CD14-positive monocyte (primary cell): ENCODE measurements around the gene SEZ6L. TPM values are rescaled to one million over a fixed set of nuclear protein-coding genes. Genes with fewer than 3 reads are reported as not detected.

Source experiments
- DNase-seq, 3 donors: peaks; one replicate each; pipeline ENCODE4 v3.0.0-alpha.2; 2011 to 2022
- H2AFZ ChIP-seq: 2 replicates; pipeline ENCODE4 v1.6.0; 2012; ENCODE audit warnings: mild to moderate bottlenecking, low read depth, low read length, inconsistent platforms; ENCODE audit not compliant: insufficient read depth, poor library complexity, severe bottlenecking
- H3K27ac ChIP-seq, 2 donors: 1 replicate in 1 of 2; 2 replicates in 1 of 2; pipeline ENCODE4 v1.5.1; 2012 to 2013; ENCODE audit warnings: low read length in 2 of 2, control low read depth in 1 of 2, inconsistent platforms in 1 of 2, low read depth in 1 of 2, mild to moderate bottlenecking in 1 of 2
- H3K27me3 ChIP-seq, 2 donors: one replicate each; pipeline versions ENCODE4 v1.6.0 to v1.6.1; 2011 to 2013; ENCODE audit warnings: low read length in 2 of 2; ENCODE audit not compliant: control insufficient read depth in 2 of 2, insufficient read depth in 2 of 2
- H3K36me3 ChIP-seq, 2 donors: replicated peaks in 1 of 2; 1 replicate in 1 of 2; 2 replicates in 1 of 2; pipeline versions ENCODE4 v1.5.1 to v1.6.1; 2012 to 2013; ENCODE audit warnings: low read length in 2 of 2, control low read depth in 1 of 2, inconsistent platforms in 1 of 2, mild to moderate bottlenecking in 1 of 2; ENCODE audit not compliant: insufficient read depth in 2 of 2, control insufficient read depth in 1 of 2
- H3K4me1 ChIP-seq, 2 donors: 1 replicate in 1 of 2; 2 replicates in 1 of 2; pipeline versions ENCODE4 v1.5.1 to v1.6.1; 2012 to 2013; ENCODE audit warnings: low read length in 2 of 2, control low read depth in 1 of 2, inconsistent platforms in 1 of 2, mild to moderate bottlenecking in 1 of 2, moderate library complexity in 1 of 2; ENCODE audit not compliant: insufficient read depth in 2 of 2, control insufficient read depth in 1 of 2
- H3K4me2 ChIP-seq: replicated peaks from 2 replicates; pipeline ENCODE3; 2012; ENCODE audit warnings: low read length, moderate library complexity, mild to moderate bottlenecking; ENCODE audit not compliant: poor library complexity, severe bottlenecking; ENCODE audit errors: extremely low read depth
- H3K4me3 ChIP-seq, 3 experiments: fragments of 200-600 bp in 1 of 3; sonication (generic) in 1 of 3; replicated peaks in 1 of 3; 1 replicate in 2 of 3; 2 replicates in 1 of 3; pipeline ENCODE4 v1.5.1; 2011 to 2013; ENCODE audit warnings: low read length in 3 of 3, mild to moderate bottlenecking in 3 of 3, control low read depth in 2 of 3, low read depth in 2 of 3, inconsistent platforms in 1 of 3, moderate library complexity in 1 of 3
- H3K79me2 ChIP-seq: 2 replicates; pipeline ENCODE4 v1.6.0; 2012; ENCODE audit warnings: mild to moderate bottlenecking, control low read depth, inconsistent platforms, low read length, moderate library complexity; ENCODE audit not compliant: insufficient read depth
- H3K9ac ChIP-seq: 2 replicates; pipeline ENCODE4 v1.6.0; 2017; ENCODE audit warnings: low read length, mild to moderate bottlenecking; ENCODE audit not compliant: insufficient read depth, poor library complexity, severe bottlenecking
- H3K9me3 ChIP-seq, 2 donors: replicated peaks in 1 of 2; 1 replicate in 1 of 2; 2 replicates in 1 of 2; pipeline versions ENCODE4 v1.5.1 to v1.6.1; 2012 to 2013; ENCODE audit warnings: low read length in 2 of 2, control low read depth in 1 of 2; ENCODE audit not compliant: control insufficient read depth in 1 of 2, insufficient read depth in 1 of 2
- H4K20me1 ChIP-seq: 2 replicates; pipeline ENCODE4 v1.6.0; 2012; ENCODE audit warnings: mild to moderate bottlenecking, low read length, control low read depth, moderate library complexity; ENCODE audit not compliant: insufficient read depth
- H3K27ac Mint-ChIP-seq, 7 donors: one replicate each; pipeline ENCODE4 v1.8.0; 2020; ENCODE audit warnings: mild to moderate bottlenecking in 7 of 7, mixed read lengths in 7 of 7, moderate library complexity in 6 of 7, inconsistent platforms in 2 of 7
- H3K27me3 Mint-ChIP-seq, 3 donors: one replicate each; pipeline ENCODE4 v1.8.0; 2021 to 2022; ENCODE audit warnings: low read depth in 3 of 3, mild to moderate bottlenecking in 3 of 3, mixed read lengths in 3 of 3, moderate library complexity in 3 of 3, inconsistent platforms in 1 of 3
- H3K36me3 Mint-ChIP-seq, 2 donors: one replicate each; pipeline ENCODE4 v1.8.0; 2020; ENCODE audit warnings: mixed read lengths in 2 of 2, inconsistent platforms in 1 of 2, mild to moderate bottlenecking in 1 of 2
- H3K4me1 Mint-ChIP-seq: one replicate; pipeline ENCODE4 v1.8.0; 2020; ENCODE audit warnings: mild to moderate bottlenecking, mixed read lengths
- H3K4me3 Mint-ChIP-seq, 2 donors: one replicate each; pipeline ENCODE4 v1.8.0; 2020; ENCODE audit warnings: mild to moderate bottlenecking in 2 of 2, mixed read lengths in 2 of 2, moderate library complexity in 1 of 2
- H3K9me3 Mint-ChIP-seq, 7 donors: one replicate each; pipeline ENCODE4 v1.8.0; 2020 to 2022; ENCODE audit warnings: mixed read lengths in 7 of 7, mild to moderate bottlenecking in 6 of 7, moderate library complexity in 6 of 7, inconsistent platforms in 2 of 7
- CTCF ChIP-seq: fragments of 200-600 bp; IDR thresholded peaks from one replicate; pipeline ENCODE4 v1.8.0; 2022; ENCODE audit warnings: antibody characterized with exemption, mild to moderate bottlenecking
- whole genome bisulfite sequencing: methylation state at CpG from one replicate; pipeline ENCODE4 v1.1.5; 2013; ENCODE audit warnings: missing lambda C conversion rate; ENCODE audit not compliant: insufficient coverage; 5-methylcytosine and 5-hydroxymethylcytosine counted together
- intact Hi-C, 2 donors: fragments of 100-400 bp; cut with micrococcal nuclease; formaldehyde crosslinking; loops; one replicate each; pipeline versions ENCODE4 v1.15.0 to v1.15.1; 2023
- polyA plus RNA-seq, 3 donors: library from polyadenylated mRNA; depleted of rRNA in 1 of 3; unstranded in 2 of 3; stranded (reverse) in 1 of 3; fragments of 300-500 nt in 2 of 3; fragments of >200 nt in 1 of 3; fragmentation: Illumina TruSeq in 2 of 3; gene quantifications; 1 replicate in 2 of 3; 2 replicates in 1 of 3; pipeline ENCODE4 v1.2.3, GENCODE V29; 2012 to 2021

Gene SEZ6L
- polyA plus RNA-seq, 3 donors, result 0.43 to 2.8 (median 0.71) TPM

- H3K36me3 Mint-ChIP-seq, result no peaks in the 10 kb centered on the region
- H3K4me1 Mint-ChIP-seq, result no peaks in the 10 kb centered on the region
- no peak overlapping the region for H3K4me3 Mint-ChIP-seq
- H3K27me3 Mint-ChIP-seq, result peaks cover 0 to 6% (median 2%) of the 10 kb centered on the region in 3 donors
- no peak overlapping the region for H2AFZ ChIP-seq
- peaks cover 0 to 4% of the 10 kb centered on the region in 2 donors for H3K27me3 ChIP-seq
- H3K4me2 ChIP-seq, result no peak overlapping the region
- H3K9me3 Mint-ChIP-seq, result peaks cover 0 to 2% (median 0%) of the 10 kb centered on the region in 7 donors
- TF ChIP-seq CTCF, result no peak
- no peak for DNase-seq
- H3K27ac Mint-ChIP-seq, result no peak overlapping the region
- H3K9ac ChIP-seq, result no peak overlapping the region
- H3K27ac ChIP-seq, result no peak overlapping the region
- no peaks in the 10 kb centered on the region for H4K20me1 ChIP-seq
- H3K9me3 ChIP-seq, result no peaks in the 10 kb centered on the region
- no peak overlapping the region for H3K4me3 ChIP-seq
- H3K79me2 ChIP-seq, result no peaks in the 10 kb centered on the region
- no CpG with 5 or more reads among the region's 3 CpGs for WGBS
- no peaks in the 10 kb centered on the region for H3K36me3 ChIP-seq
- H3K4me1 ChIP-seq, result no peaks in the 10 kb centered on the region
- intact Hi-C loops, result no loop called here
Observed at GRCh38 chr22:26199665-26200064, 30.4 kb downstream of the SEZ6L start.

GRCh38 chr22:26202280-26202924 is 33.1 kb downstream of the SEZ6L start:
- no peak for TF ChIP-seq CTCF
- no peaks in the 10 kb centered on the region for H3K36me3 ChIP-seq
- WGBS, result 80% methylated on average over 1 of the region's 5 CpGs
- Mint-ChIP-seq H3K4me1 (no peaks in the 10 kb centered on the region), H3K4me3 (no peak overlapping the region), H3K36me3 (no peaks in the 10 kb centered on the region), H3K27ac (no peak overlapping the region), H3K9me3 (peaks cover 0 to 2% (median 0%) of the 10 kb centered on the region in 7 donors), H3K27me3 (peaks cover 0 to 6% (median 2%) of the 10 kb centered on the region in 3 donors)
- no peak overlapping the region for H3K4me2 ChIP-seq
- H3K4me3 ChIP-seq, result no peak overlapping the region
- H3K79me2 ChIP-seq, result no peaks in the 10 kb centered on the region
- H3K9ac ChIP-seq, result no peak overlapping the region
- H2AFZ ChIP-seq, result no peak overlapping the region
- DNase-seq, result no peak
- no peak overlapping the region for H3K27ac ChIP-seq
- no peaks in the 10 kb centered on the region for H3K4me1 ChIP-seq
- no peaks in the 10 kb centered on the region for H4K20me1 ChIP-seq
- H3K9me3 ChIP-seq, result no peaks in the 10 kb centered on the region
- H3K27me3 ChIP-seq, result peaks cover 0 to 4% of the 10 kb centered on the region in 2 donors
- intact Hi-C loops, result no loop called here
